Fibroblast of the aortic adventitia (primary cell): Measurements from ENCODE around the gene RP2. TPM values are rescaled to one million over a fixed set of nuclear protein-coding genes. Genes with fewer than 3 reads are reported as not detected.

Experiments used
- DNase-seq: peaks from one replicate; pipeline ENCODE4 v3.0.0-alpha.2; 2010; ENCODE audit warnings: low read depth
- H3K4me3 ChIP-seq: 2 replicates; pipeline ENCODE4 v1.5.1; 2011; ENCODE audit warnings: low read depth, mild to moderate bottlenecking, control low read depth, low read length, moderate library complexity
- total RNA-seq: library from RNA; depleted of rRNA; stranded (reverse); fragments of >200 nt; gene quantifications from 2 replicates; pipeline ENCODE4 v1.2.3, GENCODE V29; 2012; ENCODE audit warnings: low replicate concordance
- TF ChIP-seq, protein P1 (sequence below): IDR thresholded peaks from 2 replicates; pipeline ENCODE4 v1.5.1; 2011; ENCODE audit warnings: mild to moderate bottlenecking, low read length, control low read depth, inconsistent platforms; ENCODE audit not compliant: insufficient read depth

Gene RP2
- total RNA-seq, 1 donor = 23.3 TPM

DNA sequence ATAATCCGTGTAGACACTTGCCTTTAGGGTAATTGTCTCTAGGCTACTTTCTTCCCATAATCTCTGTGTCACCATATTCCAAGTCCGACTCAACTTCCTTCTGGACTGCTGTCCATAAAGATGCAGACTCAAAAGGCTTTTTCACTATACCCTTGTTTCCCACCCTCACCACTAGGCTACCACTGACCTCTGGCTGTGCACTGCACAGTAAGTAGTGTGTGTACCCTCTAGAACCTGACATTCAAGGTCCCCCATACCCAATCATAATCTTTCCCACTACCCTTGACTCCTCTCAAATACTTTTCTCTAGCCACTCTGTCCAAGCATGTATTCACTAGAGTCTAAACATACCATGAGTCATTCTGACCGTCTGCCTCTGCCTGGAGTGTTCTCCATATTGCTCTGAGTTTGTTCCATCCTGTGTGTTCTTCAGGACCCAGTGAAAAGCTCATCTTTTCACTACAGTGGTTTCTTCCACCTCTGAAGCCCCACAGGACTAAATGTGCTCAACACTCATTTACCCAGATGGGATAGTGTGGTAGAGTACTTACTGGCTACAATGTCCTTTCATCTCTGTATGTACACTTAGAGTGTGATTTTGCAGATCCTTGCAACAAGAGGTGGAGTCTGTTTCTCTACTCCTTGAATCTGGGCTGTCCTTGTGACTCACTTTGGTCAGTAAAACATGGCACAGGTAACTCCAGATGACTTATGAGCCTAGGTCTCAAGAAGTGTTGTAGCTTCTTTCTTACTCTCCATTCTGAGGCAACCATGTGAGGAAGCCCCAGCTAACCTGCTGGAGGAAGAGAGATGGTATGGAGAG, 92.8 kb downstream of the RP2 start:
- TF ChIP-seq, protein P1, sequence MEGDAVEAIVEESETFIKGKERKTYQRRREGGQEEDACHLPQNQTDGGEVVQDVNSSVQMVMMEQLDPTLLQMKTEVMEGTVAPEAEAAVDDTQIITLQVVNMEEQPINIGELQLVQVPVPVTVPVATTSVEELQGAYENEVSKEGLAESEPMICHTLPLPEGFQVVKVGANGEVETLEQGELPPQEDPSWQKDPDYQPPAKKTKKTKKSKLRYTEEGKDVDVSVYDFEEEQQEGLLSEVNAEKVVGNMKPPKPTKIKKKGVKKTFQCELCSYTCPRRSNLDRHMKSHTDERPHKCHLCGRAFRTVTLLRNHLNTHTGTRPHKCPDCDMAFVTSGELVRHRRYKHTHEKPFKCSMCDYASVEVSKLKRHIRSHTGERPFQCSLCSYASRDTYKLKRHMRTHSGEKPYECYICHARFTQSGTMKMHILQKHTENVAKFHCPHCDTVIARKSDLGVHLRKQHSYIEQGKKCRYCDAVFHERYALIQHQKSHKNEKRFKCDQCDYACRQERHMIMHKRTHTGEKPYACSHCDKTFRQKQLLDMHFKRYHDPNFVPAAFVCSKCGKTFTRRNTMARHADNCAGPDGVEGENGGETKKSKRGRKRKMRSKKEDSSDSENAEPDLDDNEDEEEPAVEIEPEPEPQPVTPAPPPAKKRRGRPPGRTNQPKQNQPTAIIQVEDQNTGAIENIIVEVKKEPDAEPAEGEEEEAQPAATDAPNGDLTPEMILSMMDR = no peak
- DNase-seq = peak; percentile 26
- H3K4me3 ChIP-seq = no peak overlapping the region

Other genes with a start within 250 kb of the RP2 start
- 8.0 and 63.2 TPM in 2 replicates for gene SLC9A7, start 77.9 kb upstream of the RP2 start, total RNA-seq
- gene JADE3, start 75.4 kb downstream of the RP2 start, total RNA-seq = 3.9 and 5.9 TPM in 2 replicates
- gene RGN, start 241.4 kb downstream of the RP2 start, total RNA-seq = 2.4 and 7.0 TPM in 2 replicates